Measurements from ENCODE around the gene PTPA. TPM values are rescaled to one million over a fixed set of nuclear protein-coding genes. Genes with fewer than 3 reads are reported as not detected.
A peak's percentile ranks its signal among the peaks of the same experiment; 100 is the strongest.

The PTPA gene
- total and polyA plus RNA-seq, 9 of the 15 experiments (the other 6 are each of a cell fraction or from before 2014, with no cell fraction given), result 1.7 to 121 (median 72.6) TPM

DNA sequence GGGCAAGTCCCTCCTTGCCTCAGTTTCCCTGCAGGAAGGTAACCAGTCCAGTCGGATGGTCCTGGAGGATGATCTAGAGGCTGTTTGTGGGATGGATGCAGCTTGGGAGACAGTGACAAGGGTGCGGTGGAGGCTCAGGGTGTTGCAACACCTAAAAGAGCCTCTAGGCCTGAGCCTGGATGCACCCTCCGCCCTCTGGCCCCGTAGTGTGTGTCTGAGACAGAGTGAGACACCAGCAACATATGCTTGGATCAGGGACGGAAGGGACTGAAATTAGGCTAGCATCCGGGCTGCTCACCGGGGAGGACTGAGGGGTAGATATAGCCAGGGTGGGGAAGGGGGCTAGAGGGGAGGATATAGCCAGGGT is 1.7 kb upstream of the PTPA start (continued):
- TF ChIP-seq, protein P1, sequence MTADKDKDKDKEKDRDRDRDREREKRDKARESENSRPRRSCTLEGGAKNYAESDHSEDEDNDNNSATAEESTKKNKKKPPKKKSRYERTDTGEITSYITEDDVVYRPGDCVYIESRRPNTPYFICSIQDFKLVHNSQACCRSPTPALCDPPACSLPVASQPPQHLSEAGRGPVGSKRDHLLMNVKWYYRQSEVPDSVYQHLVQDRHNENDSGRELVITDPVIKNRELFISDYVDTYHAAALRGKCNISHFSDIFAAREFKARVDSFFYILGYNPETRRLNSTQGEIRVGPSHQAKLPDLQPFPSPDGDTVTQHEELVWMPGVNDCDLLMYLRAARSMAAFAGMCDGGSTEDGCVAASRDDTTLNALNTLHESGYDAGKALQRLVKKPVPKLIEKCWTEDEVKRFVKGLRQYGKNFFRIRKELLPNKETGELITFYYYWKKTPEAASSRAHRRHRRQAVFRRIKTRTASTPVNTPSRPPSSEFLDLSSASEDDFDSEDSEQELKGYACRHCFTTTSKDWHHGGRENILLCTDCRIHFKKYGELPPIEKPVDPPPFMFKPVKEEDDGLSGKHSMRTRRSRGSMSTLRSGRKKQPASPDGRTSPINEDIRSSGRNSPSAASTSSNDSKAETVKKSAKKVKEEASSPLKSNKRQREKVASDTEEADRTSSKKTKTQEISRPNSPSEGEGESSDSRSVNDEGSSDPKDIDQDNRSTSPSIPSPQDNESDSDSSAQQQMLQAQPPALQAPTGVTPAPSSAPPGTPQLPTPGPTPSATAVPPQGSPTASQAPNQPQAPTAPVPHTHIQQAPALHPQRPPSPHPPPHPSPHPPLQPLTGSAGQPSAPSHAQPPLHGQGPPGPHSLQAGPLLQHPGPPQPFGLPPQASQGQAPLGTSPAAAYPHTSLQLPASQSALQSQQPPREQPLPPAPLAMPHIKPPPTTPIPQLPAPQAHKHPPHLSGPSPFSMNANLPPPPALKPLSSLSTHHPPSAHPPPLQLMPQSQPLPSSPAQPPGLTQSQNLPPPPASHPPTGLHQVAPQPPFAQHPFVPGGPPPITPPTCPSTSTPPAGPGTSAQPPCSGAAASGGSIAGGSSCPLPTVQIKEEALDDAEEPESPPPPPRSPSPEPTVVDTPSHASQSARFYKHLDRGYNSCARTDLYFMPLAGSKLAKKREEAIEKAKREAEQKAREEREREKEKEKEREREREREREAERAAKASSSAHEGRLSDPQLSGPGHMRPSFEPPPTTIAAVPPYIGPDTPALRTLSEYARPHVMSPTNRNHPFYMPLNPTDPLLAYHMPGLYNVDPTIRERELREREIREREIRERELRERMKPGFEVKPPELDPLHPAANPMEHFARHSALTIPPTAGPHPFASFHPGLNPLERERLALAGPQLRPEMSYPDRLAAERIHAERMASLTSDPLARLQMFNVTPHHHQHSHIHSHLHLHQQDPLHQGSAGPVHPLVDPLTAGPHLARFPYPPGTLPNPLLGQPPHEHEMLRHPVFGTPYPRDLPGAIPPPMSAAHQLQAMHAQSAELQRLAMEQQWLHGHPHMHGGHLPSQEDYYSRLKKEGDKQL (CRISPR knock-in tag; IDR thresholded peaks at IDR 0.05; ENCODE audit: borderline replicate concordance), result 0 out of 2 replicates have a peak, but pooled peaks have one; percentile 29
- TF ChIP-seq ZNF408 (CRISPR knock-in tag; IDR thresholded peaks at IDR 0.05; ENCODE audit: low read depth) (no peak), SAP30 (IDR thresholded peaks at IDR 0.05; ENCODE audit: borderline replicate concordance, insufficient read depth, low read depth, low read length, poor library complexity, severe bottlenecking) (no peak), KLF6 (CRISPR knock-in tag; IDR thresholded peaks at IDR 0.05; ENCODE audit: borderline replicate concordance) (no peak), HDGF (IDR thresholded peaks at IDR 0.05) (no peak), ZNF134 (CRISPR knock-in tag; conservative IDR thresholded peaks at IDR 0.05) (no peak), PTRF (tag; IDR thresholded peaks at IDR 0.05) (no peak), PKNOX1 (IDR thresholded peaks at IDR 0.05) (no peak), CEBPG (CRISPR knock-in tag; IDR thresholded peaks at IDR 0.05) (peak; percentile 91), CEBPG (tag; conservative IDR thresholded peaks at IDR 0.05 in 1 of 2, IDR thresholded peaks at IDR 0.05 in 1 of 2) (peak in 1 of 2 experiments; percentile 55; a peak in 2 of 4 replicates)
